RWPE2 (cell line): ENCODE results near the gene FAM156A.
"Not testable (repeated sequence)": the region's sequence is repeated elsewhere in the genome, so short reads cannot be mapped to it uniquely, and the experiment has no call there.

Source experiments
- ATAC-seq: fragments of 200-7000 bp; cut with Tn5 transposase; 3 replicates; pipeline ENCODE4 v1.9.1; 2021; ENCODE audit warnings: low read depth
- DNase-seq: peaks from one replicate; pipeline ENCODE4 v3.0.0-alpha.2; 2020; ENCODE audit warnings: low spot score
- H3K27ac ChIP-seq: fragments of 450-650 bp; 2 replicates; pipeline ENCODE4 v1.5.1; 2017; ENCODE audit warnings: mild to moderate bottlenecking; ENCODE audit not compliant: poor library complexity, severe bottlenecking
- H3K27me3 ChIP-seq: fragments of 250-450 bp; sonication (Bioruptor Pico); 2 replicates; pipeline ENCODE4 v1.5.1; 2021; ENCODE audit warnings: mild to moderate bottlenecking, moderate library complexity; ENCODE audit not compliant: insufficient read depth, poor library complexity, severe bottlenecking
- H3K36me3 ChIP-seq: fragments of 250-450 bp; sonication (Bioruptor Pico); 2 replicates; pipeline ENCODE4 v1.5.1; 2020; ENCODE audit warnings: low read depth, mild to moderate bottlenecking, moderate library complexity
- H3K4me1 ChIP-seq: fragments of 250-450 bp; sonication (Bioruptor Pico); 2 replicates; pipeline ENCODE4 v1.5.1; 2021; ENCODE audit warnings: mild to moderate bottlenecking, moderate library complexity; ENCODE audit not compliant: insufficient read depth, poor library complexity, severe bottlenecking
- H3K4me3 ChIP-seq: fragments of 250-450 bp; sonication (Bioruptor Pico); 2 replicates; pipeline ENCODE4 v1.5.1; 2021; ENCODE audit warnings: mild to moderate bottlenecking, moderate library complexity; ENCODE audit not compliant: severe bottlenecking
- H3K9me3 ChIP-seq: fragments of 250-450 bp; sonication (Bioruptor Pico); 2 replicates; pipeline ENCODE4 v1.5.1; 2021; ENCODE audit warnings: mild to moderate bottlenecking, moderate library complexity; ENCODE audit not compliant: severe bottlenecking
- CTCF ChIP-seq: fragments of 450-650 bp; IDR thresholded peaks from one replicate; pipeline ENCODE4 v1.5.1; 2017; ENCODE audit warnings: mild to moderate bottlenecking, moderate library complexity; ENCODE audit not compliant: poor library complexity, severe bottlenecking

Gene FAM156A

GRCh38 chrX:52990011-52990631 is 31.8 kb upstream of the FAM156A start:
- not testable (repeated sequence) for H3K36me3 ChIP-seq, DNase-seq, H3K27me3 ChIP-seq, H3K9me3 ChIP-seq, H3K4me3 ChIP-seq, H3K4me1 ChIP-seq, H3K27ac ChIP-seq
- ATAC-seq = peak; percentile 51; the same call in 2 of the 3 replicates
- peak; percentile 36 for TF ChIP-seq CTCF

- DNase-seq (no peak), ATAC-seq (peak; percentile 60; the same call in 2 of the 3 replicates)
- Histone ChIP-seq H3K27me3 (no peaks in the 10 kb centered on the region), H3K4me1 (no peaks in the 10 kb centered on the region), H3K9me3 (no peaks in the 10 kb centered on the region), H3K27ac (no peak overlapping the region), H3K4me3 (no peak overlapping the region), H3K36me3 (no peaks in the 10 kb centered on the region)
- TF ChIP-seq CTCF = no peak
Measured at GRCh38 chrX:52988985-52989917, 30.9 kb upstream of the FAM156A start.

GRCh38 chrX:52983321-52984000 is 25.1 kb upstream of the FAM156A start:
- H3K36me3 ChIP-seq = no peaks in the 10 kb centered on the region
- DNase-seq = no peak
- no peak for ATAC-seq
- no peak overlapping the region for H3K4me3 ChIP-seq
- no peak for TF ChIP-seq CTCF
- no peaks in the 10 kb centered on the region for H3K27me3 ChIP-seq
- H3K9me3 ChIP-seq = no peaks in the 10 kb centered on the region
- no peak overlapping the region for H3K27ac ChIP-seq
- no peaks in the 10 kb centered on the region for H3K4me1 ChIP-seq

- no peaks in the 10 kb centered on the region for H3K9me3 ChIP-seq
- no peak for TF ChIP-seq CTCF
- no peak overlapping the region for H3K27ac ChIP-seq
- H3K4me3 ChIP-seq = no peak overlapping the region
- no peak for ATAC-seq
- H3K27me3 ChIP-seq = no peaks in the 10 kb centered on the region
- H3K4me1 ChIP-seq = no peaks in the 10 kb centered on the region
- H3K36me3 ChIP-seq = no peaks in the 10 kb centered on the region
- no peak for DNase-seq
Measured at GRCh38 chrX:52979993-52980392, 21.7 kb upstream of the FAM156A start.
